ENCODE results near the gene OTUD5. TPM values are rescaled to one million over a fixed set of nuclear protein-coding genes. Genes with fewer than 3 reads are reported as not detected.

The OTUD5 gene
- total RNA-seq, 1 donor from 2014 or later, result 21.2 TPM

- H3K9me3 ChIP-seq (replicated peaks), result no peaks in the 10 kb centered on the region
- H3K27ac ChIP-seq (replicated peaks), result no peak overlapping the region
- DNase-seq, result no peak
- H3K4me1 ChIP-seq, result peaks cover 43% of the 10 kb centered on the region
- H3K36me3 ChIP-seq, result no peaks in the 10 kb centered on the region
- no peak overlapping the region for H3K4me3 ChIP-seq
- intact Hi-C loops (cut with micrococcal nuclease), result no loop called here
- TF ChIP-seq CTCF (IDR thresholded peaks at IDR 0.05; ENCODE audit: borderline replicate concordance), result no peak
- no peaks in the 10 kb centered on the region for H3K27me3 ChIP-seq (ENCODE audit: low read depth)
These were observed 16.9 kb downstream of the OTUD5 start for GRCh38 chrX:48940404-48940955.

- no peaks in the 10 kb centered on the region for H3K36me3 ChIP-seq
- no peak for TF ChIP-seq CTCF (IDR thresholded peaks at IDR 0.05; ENCODE audit: borderline replicate concordance)
- no peak for DNase-seq
- peaks cover 42% of the 10 kb centered on the region for H3K4me1 ChIP-seq
- no peaks in the 10 kb centered on the region for H3K9me3 ChIP-seq (replicated peaks)
- no peaks in the 10 kb centered on the region for H3K27me3 ChIP-seq (ENCODE audit: low read depth)
- no peak overlapping the region for H3K4me3 ChIP-seq
- no peak overlapping the region for H3K27ac ChIP-seq (replicated peaks)
- intact Hi-C loops (cut with micrococcal nuclease), result no loop called here
These were observed 17.7 kb downstream of the OTUD5 start for GRCh38 chrX:48939524-48940228.

- TF ChIP-seq CTCF (IDR thresholded peaks at IDR 0.05; ENCODE audit: borderline replicate concordance), result no peak
- H3K4me3 ChIP-seq, result no peak overlapping the region
- intact Hi-C loops (cut with micrococcal nuclease), result no loop called here
- no peak for DNase-seq
- no peak overlapping the region for H3K27ac ChIP-seq (replicated peaks)
- no peaks in the 10 kb centered on the region for H3K9me3 ChIP-seq (replicated peaks)
- peaks cover 7% of the 10 kb centered on the region for H3K36me3 ChIP-seq
- peaks cover 42% of the 10 kb centered on the region for H3K4me1 ChIP-seq
- H3K27me3 ChIP-seq (ENCODE audit: low read depth), result no peaks in the 10 kb centered on the region
These were observed 18.5 kb downstream of the OTUD5 start for GRCh38 chrX:48938721-48939425.

GRCh38 chrX:48937054-48937907, 20.1 kb downstream of the OTUD5 start:
- peak; percentile 33 for DNase-seq
- peaks cover 42% of the 10 kb centered on the region for H3K4me1 ChIP-seq
- H3K9me3 ChIP-seq (replicated peaks), result no peaks in the 10 kb centered on the region
- H3K4me3 ChIP-seq, result no peak overlapping the region
- H3K36me3 ChIP-seq, result peaks cover 18% of the 10 kb centered on the region
- H3K27ac ChIP-seq (replicated peaks), result peak overlapping the region; percentile 33
- intact Hi-C loops (cut with micrococcal nuclease), result no loop called here
- TF ChIP-seq CTCF (IDR thresholded peaks at IDR 0.05; ENCODE audit: borderline replicate concordance), result peak; percentile 16
- H3K27me3 ChIP-seq (ENCODE audit: low read depth), result no peaks in the 10 kb centered on the region

GRCh38 chrX:48936429-48937053, 20.9 kb downstream of the OTUD5 start:
- Histone ChIP-seq H3K27me3 (ENCODE audit: low read depth) (no peaks in the 10 kb centered on the region), H3K9me3 (replicated peaks) (no peaks in the 10 kb centered on the region), H3K36me3 (peaks cover 21% of the 10 kb centered on the region), H3K4me1 (peaks cover 39% of the 10 kb centered on the region), H3K4me3 (no peak overlapping the region), H3K27ac (replicated peaks) (peak overlapping the region; percentile 33)
- intact Hi-C loops (cut with micrococcal nuclease), result no loop called here
- DNase-seq, result no peak
- TF ChIP-seq CTCF (IDR thresholded peaks at IDR 0.05; ENCODE audit: borderline replicate concordance), result no peak
